ENCODE data around the gene SIX1.

The SIX1 gene

DNA sequence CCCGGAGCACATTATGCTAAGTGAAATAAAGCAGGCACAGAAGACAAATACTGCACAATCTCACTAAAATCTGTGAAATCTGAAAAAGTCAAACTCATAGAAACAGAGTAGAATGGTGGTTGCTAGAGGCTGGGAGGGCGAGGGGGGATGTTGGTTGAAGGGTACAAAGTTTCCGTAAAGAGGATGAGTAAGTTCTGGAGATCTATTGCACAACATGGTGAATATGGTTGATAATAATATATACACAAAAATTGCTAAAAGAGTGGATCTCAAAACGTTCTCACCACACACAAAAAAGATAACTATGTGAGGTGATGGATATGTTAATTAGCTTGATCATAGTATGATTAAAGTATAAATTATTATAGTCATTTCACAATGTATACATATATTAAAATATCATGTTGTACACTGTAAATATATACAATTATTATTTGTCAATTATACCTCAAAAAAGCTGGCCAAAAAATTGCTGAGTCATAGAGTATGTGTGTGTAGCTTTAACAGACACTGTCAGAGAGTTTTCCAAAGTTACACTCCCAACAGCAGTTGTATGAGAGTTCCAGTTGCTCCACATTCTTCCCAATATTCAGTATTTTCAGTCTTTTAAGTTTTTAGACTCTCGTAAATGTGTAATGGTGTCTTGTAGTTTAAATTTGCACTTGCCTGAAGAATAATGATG lies 19.3 kb upstream of the SIX1 start:
- H3K27me3 ChIP-seq (ENCODE audit: control insufficient read depth in 2 of 2, insufficient read depth in 2 of 2, low read length in 2 of 2) = peaks cover 2 to 8% of the 10 kb centered on the region in 2 donors
- no peaks in the 10 kb centered on the region for H3K9me3 ChIP-seq (ENCODE audit: control insufficient read depth in 2 of 2, low read length in 2 of 2)
- H3K36me3 ChIP-seq (ENCODE audit: control insufficient read depth in 2 of 2, insufficient read depth in 2 of 2, low read length in 2 of 2) = no peaks in the 10 kb centered on the region
- no peak overlapping the region for H3K9ac ChIP-seq (ENCODE audit: low read depth in 1 of 2, low read length in 2 of 2)
- H3K4me3 ChIP-seq (ENCODE audit: low read length in 2 of 2) = no peak overlapping the region
- H3K4me1 ChIP-seq (ENCODE audit: control insufficient read depth in 2 of 2, insufficient read depth in 2 of 2, low read length in 2 of 2) = no peaks in the 10 kb centered on the region
- H3K27ac ChIP-seq (ENCODE audit: low read depth in 2 of 2, low read length in 2 of 2) = no peak overlapping the region

GRCh38 chr14:60665177-60665550 lies 15.9 kb upstream of the SIX1 start:
- H3K27me3 ChIP-seq (ENCODE audit: control insufficient read depth in 2 of 2, insufficient read depth in 2 of 2, low read length in 2 of 2) = peaks cover 2 to 19% of the 10 kb centered on the region in 2 donors
- H3K4me3 ChIP-seq (ENCODE audit: low read length in 2 of 2) = no peak overlapping the region
- no peaks in the 10 kb centered on the region for H3K9me3 ChIP-seq (ENCODE audit: control insufficient read depth in 2 of 2, low read length in 2 of 2)
- H3K4me1 ChIP-seq (ENCODE audit: control insufficient read depth in 2 of 2, insufficient read depth in 2 of 2, low read length in 2 of 2) = no peaks in the 10 kb centered on the region
- no peak overlapping the region for H3K9ac ChIP-seq (ENCODE audit: low read depth in 1 of 2, low read length in 2 of 2)
- no peaks in the 10 kb centered on the region for H3K36me3 ChIP-seq (ENCODE audit: control insufficient read depth in 2 of 2, insufficient read depth in 2 of 2, low read length in 2 of 2)
- no peak overlapping the region for H3K27ac ChIP-seq (ENCODE audit: low read depth in 2 of 2, low read length in 2 of 2)

DNA sequence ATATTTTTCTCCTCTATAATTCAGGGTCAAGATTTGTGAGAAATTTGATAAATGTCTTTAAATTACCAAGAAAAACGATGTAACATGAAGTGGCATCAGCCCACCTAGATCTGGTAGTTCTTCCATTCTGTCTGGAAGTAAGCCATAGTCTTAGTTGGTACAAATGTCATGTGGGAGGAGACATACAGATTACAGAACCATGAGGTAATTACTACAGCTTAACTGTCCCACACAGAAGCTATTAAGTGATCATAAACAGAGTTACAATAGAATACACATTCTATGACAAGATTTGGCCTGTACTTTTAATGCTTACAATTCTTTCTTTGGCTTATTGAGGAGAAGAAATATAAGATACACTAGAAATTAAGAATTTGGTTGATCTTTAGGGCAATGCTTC lies 13.7 kb upstream of the SIX1 start:
- Histone ChIP-seq H3K4me1 (ENCODE audit: control insufficient read depth in 2 of 2, insufficient read depth in 2 of 2, low read length in 2 of 2) (peaks cover 0 to under 1% of the 10 kb centered on the region in 2 donors), H3K36me3 (ENCODE audit: control insufficient read depth in 2 of 2, insufficient read depth in 2 of 2, low read length in 2 of 2) (no peaks in the 10 kb centered on the region), H3K4me3 (ENCODE audit: low read length in 2 of 2) (no peak overlapping the region), H3K27me3 (ENCODE audit: control insufficient read depth in 2 of 2, insufficient read depth in 2 of 2, low read length in 2 of 2) (peaks cover 13 to 30% of the 10 kb centered on the region in 2 donors), H3K27ac (ENCODE audit: low read depth in 2 of 2, low read length in 2 of 2) (no peak overlapping the region), H3K9me3 (ENCODE audit: control insufficient read depth in 2 of 2, low read length in 2 of 2) (no peaks in the 10 kb centered on the region), H3K9ac (ENCODE audit: low read depth in 1 of 2, low read length in 2 of 2) (no peak overlapping the region)

GRCh38 chr14:60661721-60662120 lies 12.4 kb upstream of the SIX1 start:
- Histone ChIP-seq H3K4me1 (ENCODE audit: control insufficient read depth in 2 of 2, insufficient read depth in 2 of 2, low read length in 2 of 2) (peaks cover 7 to 9% of the 10 kb centered on the region in 2 donors), H3K27me3 (ENCODE audit: control insufficient read depth in 2 of 2, insufficient read depth in 2 of 2, low read length in 2 of 2) (peaks cover 17 to 39% of the 10 kb centered on the region in 2 donors), H3K4me3 (ENCODE audit: low read length in 2 of 2) (no peak overlapping the region), H3K36me3 (ENCODE audit: control insufficient read depth in 2 of 2, insufficient read depth in 2 of 2, low read length in 2 of 2) (no peaks in the 10 kb centered on the region), H3K27ac (ENCODE audit: low read depth in 2 of 2, low read length in 2 of 2) (no peak overlapping the region), H3K9ac (ENCODE audit: low read depth in 1 of 2, low read length in 2 of 2) (no peak overlapping the region), H3K9me3 (ENCODE audit: control insufficient read depth in 2 of 2, low read length in 2 of 2) (no peaks in the 10 kb centered on the region)

- H3K27me3 ChIP-seq (ENCODE audit: control insufficient read depth in 2 of 2, insufficient read depth in 2 of 2, low read length in 2 of 2) = peaks cover 31 to 57% of the 10 kb centered on the region in 2 donors
- no peaks in the 10 kb centered on the region for H3K9me3 ChIP-seq (ENCODE audit: control insufficient read depth in 2 of 2, low read length in 2 of 2)
- H3K9ac ChIP-seq (ENCODE audit: low read depth in 1 of 2, low read length in 2 of 2) = no peak overlapping the region
- H3K4me1 ChIP-seq (ENCODE audit: control insufficient read depth in 2 of 2, insufficient read depth in 2 of 2, low read length in 2 of 2) = peaks cover 12 to 16% of the 10 kb centered on the region in 2 donors
- no peaks in the 10 kb centered on the region for H3K36me3 ChIP-seq (ENCODE audit: control insufficient read depth in 2 of 2, insufficient read depth in 2 of 2, low read length in 2 of 2)
- H3K27ac ChIP-seq (ENCODE audit: low read depth in 2 of 2, low read length in 2 of 2) = no peak overlapping the region
- no peak overlapping the region for H3K4me3 ChIP-seq (ENCODE audit: low read length in 2 of 2)
Measured at GRCh38 chr14:60658909-60659585, 9.8 kb upstream of the SIX1 start.

DNA sequence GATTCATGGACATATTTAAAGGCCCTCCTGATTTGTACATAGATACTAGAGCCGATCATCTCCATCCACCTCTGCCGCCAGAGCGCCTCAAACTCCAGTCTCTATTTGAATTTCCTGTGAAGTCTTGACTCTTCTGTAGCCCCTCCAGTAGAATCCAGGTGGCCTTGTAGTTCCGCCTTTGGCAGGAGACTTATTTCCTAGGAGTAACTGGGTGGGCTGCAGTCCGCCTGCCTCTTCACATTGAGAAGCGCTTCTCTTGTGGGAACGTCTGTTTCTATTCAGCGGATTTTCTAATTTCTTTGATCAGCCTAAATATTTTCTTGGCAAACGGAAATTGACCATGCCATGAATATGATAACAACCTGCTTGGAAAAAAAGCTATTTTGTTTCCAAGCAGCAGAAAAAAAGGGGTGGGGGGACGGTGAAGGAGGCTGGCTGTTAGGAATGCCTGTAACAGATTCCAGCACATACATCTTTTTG lies 9.0 kb upstream of the SIX1 start:
- H3K27me3 ChIP-seq (ENCODE audit: control insufficient read depth in 2 of 2, insufficient read depth in 2 of 2, low read length in 2 of 2) = peaks cover 38 to 63% of the 10 kb centered on the region in 2 donors
- no peaks in the 10 kb centered on the region for H3K36me3 ChIP-seq (ENCODE audit: control insufficient read depth in 2 of 2, insufficient read depth in 2 of 2, low read length in 2 of 2)
- no peak overlapping the region for H3K4me3 ChIP-seq (ENCODE audit: low read length in 2 of 2)
- no peak overlapping the region for H3K9ac ChIP-seq (ENCODE audit: low read depth in 1 of 2, low read length in 2 of 2)
- peaks cover 12 to 16% of the 10 kb centered on the region in 2 donors for H3K4me1 ChIP-seq (ENCODE audit: control insufficient read depth in 2 of 2, insufficient read depth in 2 of 2, low read length in 2 of 2)
- H3K9me3 ChIP-seq (ENCODE audit: control insufficient read depth in 2 of 2, low read length in 2 of 2) = no peaks in the 10 kb centered on the region
- no peak overlapping the region for H3K27ac ChIP-seq (ENCODE audit: low read depth in 2 of 2, low read length in 2 of 2)

DNA sequence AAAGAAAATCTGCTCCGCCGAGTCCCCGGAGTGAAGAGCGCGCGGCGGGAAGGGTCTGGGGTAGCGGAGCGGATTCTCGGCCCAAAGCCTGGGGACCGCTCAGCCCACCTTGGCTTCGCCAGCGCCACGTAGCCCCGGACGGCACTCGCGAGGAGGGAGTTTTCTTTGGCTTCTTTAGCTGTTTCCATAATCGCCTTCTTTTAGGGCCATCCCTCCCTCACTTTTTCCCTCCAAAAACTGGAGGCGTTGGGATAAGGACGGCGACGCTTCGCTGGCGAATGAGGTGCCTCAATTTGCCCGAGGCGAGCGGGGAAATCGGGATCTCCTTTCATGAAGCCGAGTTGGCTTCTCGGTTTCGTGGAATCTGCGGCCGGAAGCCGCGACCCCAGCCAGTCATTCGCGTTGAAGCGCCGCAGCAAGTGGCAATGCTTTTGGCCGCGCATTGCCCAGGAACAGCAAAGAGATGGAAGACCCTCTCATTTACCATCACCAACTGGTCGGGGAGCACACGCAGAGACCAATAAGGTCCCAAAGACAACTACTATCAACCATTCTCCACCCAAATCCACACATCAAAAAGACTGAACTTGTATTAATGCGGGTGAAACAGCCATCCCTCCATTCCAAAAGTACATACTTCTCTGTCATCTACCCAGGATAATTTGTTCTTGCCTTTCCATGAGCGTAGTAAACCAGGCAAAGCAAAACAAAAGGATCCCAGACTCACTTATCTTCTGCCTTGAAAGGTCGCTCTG lies 8.4 kb upstream of the SIX1 start:
- Histone ChIP-seq H3K4me3 (ENCODE audit: low read length in 2 of 2) (peak overlapping the region; percentile 67 to 76), H3K4me1 (ENCODE audit: control insufficient read depth in 2 of 2, insufficient read depth in 2 of 2, low read length in 2 of 2) (peaks cover 12 to 16% of the 10 kb centered on the region in 2 donors), H3K9ac (ENCODE audit: low read depth in 1 of 2, low read length in 2 of 2) (peak overlapping the region; percentile 6 to 41), H3K9me3 (ENCODE audit: control insufficient read depth in 2 of 2, low read length in 2 of 2) (no peaks in the 10 kb centered on the region), H3K27ac (ENCODE audit: low read depth in 2 of 2, low read length in 2 of 2) (no peak overlapping the region), H3K27me3 (ENCODE audit: control insufficient read depth in 2 of 2, insufficient read depth in 2 of 2, low read length in 2 of 2) (peaks cover 43 to 66% of the 10 kb centered on the region in 2 donors), H3K36me3 (ENCODE audit: control insufficient read depth in 2 of 2, insufficient read depth in 2 of 2, low read length in 2 of 2) (no peaks in the 10 kb centered on the region)

- Histone ChIP-seq H3K27me3 (ENCODE audit: control insufficient read depth in 2 of 2, insufficient read depth in 2 of 2, low read length in 2 of 2) (peaks cover 50 to 69% of the 10 kb centered on the region in 2 donors), H3K36me3 (ENCODE audit: control insufficient read depth in 2 of 2, insufficient read depth in 2 of 2, low read length in 2 of 2) (no peaks in the 10 kb centered on the region), H3K27ac (ENCODE audit: low read depth in 2 of 2, low read length in 2 of 2) (no peak overlapping the region), H3K9ac (ENCODE audit: low read depth in 1 of 2, low read length in 2 of 2) (peak overlapping the region; percentile 6 to 41), H3K4me3 (ENCODE audit: low read length in 2 of 2) (peak overlapping the region; percentile 67 to 76), H3K9me3 (ENCODE audit: control insufficient read depth in 2 of 2, low read length in 2 of 2) (no peaks in the 10 kb centered on the region), H3K4me1 (ENCODE audit: control insufficient read depth in 2 of 2, insufficient read depth in 2 of 2, low read length in 2 of 2) (peaks cover 12 to 16% of the 10 kb centered on the region in 2 donors)
Measured at GRCh38 chr14:60656686-60657455, 7.6 kb upstream of the SIX1 start.

DNA sequence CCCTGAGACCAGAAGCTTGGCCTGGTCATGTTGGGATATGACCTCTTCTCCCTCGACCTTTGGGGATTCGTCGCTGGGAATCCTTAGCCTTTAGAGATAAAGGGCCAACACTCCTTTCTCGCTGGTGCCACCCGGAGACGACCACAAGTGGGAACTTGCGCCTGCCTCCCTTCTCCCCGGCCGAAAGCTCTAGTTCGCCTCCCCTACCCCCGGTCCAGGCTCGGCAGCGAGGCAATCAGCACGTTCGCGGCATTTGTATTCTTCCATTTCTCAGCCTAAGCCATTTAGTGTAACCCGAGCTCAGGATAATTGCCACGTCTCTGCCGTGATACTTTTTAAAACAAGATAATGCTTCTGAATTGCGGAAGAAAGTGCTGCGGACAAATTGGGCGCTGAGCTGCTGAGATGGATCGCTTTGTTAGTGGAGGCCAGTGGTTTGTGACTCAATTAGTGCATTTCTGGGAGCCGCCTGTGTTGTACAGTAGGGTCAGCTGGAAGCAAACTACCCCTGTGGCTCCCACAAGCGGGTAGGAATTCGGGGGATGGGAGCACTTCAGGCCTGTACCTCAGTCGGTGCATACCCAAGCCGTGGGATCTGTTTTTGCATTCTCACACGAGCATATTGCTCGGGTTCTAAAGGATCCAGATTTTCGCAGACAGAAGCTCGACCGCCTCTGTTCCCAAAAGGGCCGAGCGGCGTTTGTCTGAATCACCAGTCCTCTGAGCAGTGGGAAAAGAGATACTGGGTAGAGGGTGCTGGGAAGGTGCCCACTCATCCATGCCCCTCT lies 6.8 kb upstream of the SIX1 start:
- no peaks in the 10 kb centered on the region for H3K9me3 ChIP-seq (ENCODE audit: control insufficient read depth in 2 of 2, low read length in 2 of 2)
- peaks cover 12 to 16% of the 10 kb centered on the region in 2 donors for H3K4me1 ChIP-seq (ENCODE audit: control insufficient read depth in 2 of 2, insufficient read depth in 2 of 2, low read length in 2 of 2)
- H3K27ac ChIP-seq (ENCODE audit: low read depth in 2 of 2, low read length in 2 of 2) = no peak overlapping the region
- H3K9ac ChIP-seq (ENCODE audit: low read depth in 1 of 2, low read length in 2 of 2) = no peak overlapping the region
- H3K36me3 ChIP-seq (ENCODE audit: control insufficient read depth in 2 of 2, insufficient read depth in 2 of 2, low read length in 2 of 2) = no peaks in the 10 kb centered on the region
- H3K27me3 ChIP-seq (ENCODE audit: control insufficient read depth in 2 of 2, insufficient read depth in 2 of 2, low read length in 2 of 2) = peaks cover 57 to 74% of the 10 kb centered on the region in 2 donors
- peak overlapping the region; percentile 67 to 76 for H3K4me3 ChIP-seq (ENCODE audit: low read length in 2 of 2)
